Stimulated activated CD4-positive, alpha-beta T cell treated with anti-CD3 and anti-CD28 coated beads, TNF-alpha, amount 100 ng/mL, for 24 hours (primary cell): Measurements from ENCODE around the gene GLB1L.
"Not testable (repeated sequence)": the region's sequence is repeated elsewhere in the genome, so short reads cannot be mapped to it uniquely, and the experiment has no call there.

Source experiments
- DNase-seq, 3 experiments: peaks; one replicate each; pipeline ENCODE4 v3.0.0-alpha.2; 2020; ENCODE audit warnings: low read depth in 3 of 3

The GLB1L gene

DNA sequence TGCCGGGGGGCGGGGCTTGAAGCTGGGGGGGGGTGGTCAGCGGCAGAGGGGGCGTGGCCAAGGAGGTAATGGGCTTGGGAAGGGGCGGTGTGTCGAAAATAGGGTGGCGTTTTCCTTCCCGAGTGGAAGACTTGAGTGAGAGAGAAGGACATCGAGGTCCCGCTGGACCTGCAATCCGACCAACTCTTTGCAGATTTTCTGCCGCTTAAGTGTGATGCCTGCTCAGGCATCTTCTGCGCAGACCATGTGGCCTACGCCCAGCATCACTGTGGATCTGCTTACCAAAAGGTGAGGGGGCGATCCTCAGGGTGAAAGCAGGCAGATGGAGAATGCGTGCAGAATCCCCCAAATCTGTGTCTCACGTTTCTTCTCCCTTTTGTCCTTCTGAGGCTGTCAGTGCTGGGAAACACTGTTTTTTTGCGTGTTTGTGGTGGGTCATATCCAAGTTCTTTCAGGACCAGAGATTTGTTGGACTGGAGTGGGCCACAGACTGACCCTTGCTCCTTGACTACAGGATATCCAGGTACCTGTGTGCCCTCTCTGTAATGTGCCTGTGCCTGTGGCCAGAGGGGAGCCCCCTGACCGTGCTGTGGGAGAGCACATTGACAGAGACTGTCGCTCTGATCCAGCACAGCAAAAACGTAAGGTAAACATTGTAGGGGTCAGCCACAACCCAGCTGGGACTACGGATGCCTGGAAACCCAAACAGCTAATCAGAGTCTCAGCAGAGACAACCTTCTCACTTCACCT lies 37.9 kb downstream of the GLB1L start:
- no peak for DNase-seq

- DNase-seq, result peak; percentile 86 to 93 (median 90)
These were observed 38.7 kb downstream of the GLB1L start, which contains the start of gene ZFAND2B for GRCh38 chr2:219206328-219207133. Gene ZFAND2B, plus strand, starts transcription at chr2:219206782. Its CDS starts 206 bp downstream, at chr2:219206988.

GRCh38 chr2:219205981-219206327 lies 39.3 kb downstream of the GLB1L start:
- no peak for DNase-seq

DNA sequence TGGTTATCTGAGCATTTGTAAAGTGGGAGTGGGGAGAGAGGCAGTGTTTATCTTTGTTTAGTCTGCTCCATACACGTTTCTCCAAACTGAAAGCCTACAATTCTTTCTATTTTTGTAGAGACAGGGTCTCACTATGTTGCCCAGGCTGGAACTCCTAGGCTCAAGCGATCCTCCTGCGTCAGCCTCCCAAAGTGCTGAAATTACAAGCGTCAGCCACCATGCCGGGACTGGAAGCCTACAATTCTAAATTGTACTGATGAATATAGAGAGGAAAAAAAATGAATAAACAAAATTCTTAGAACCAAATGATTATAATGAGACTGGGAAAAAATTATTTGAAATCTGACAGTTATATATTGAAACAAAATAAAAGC lies 40.1 kb downstream of the GLB1L start:
- DNase-seq, result no peak

GRCh38 chr2:219204425-219205164 lies 40.6 kb downstream of the GLB1L start:
- no peak for DNase-seq

DNA sequence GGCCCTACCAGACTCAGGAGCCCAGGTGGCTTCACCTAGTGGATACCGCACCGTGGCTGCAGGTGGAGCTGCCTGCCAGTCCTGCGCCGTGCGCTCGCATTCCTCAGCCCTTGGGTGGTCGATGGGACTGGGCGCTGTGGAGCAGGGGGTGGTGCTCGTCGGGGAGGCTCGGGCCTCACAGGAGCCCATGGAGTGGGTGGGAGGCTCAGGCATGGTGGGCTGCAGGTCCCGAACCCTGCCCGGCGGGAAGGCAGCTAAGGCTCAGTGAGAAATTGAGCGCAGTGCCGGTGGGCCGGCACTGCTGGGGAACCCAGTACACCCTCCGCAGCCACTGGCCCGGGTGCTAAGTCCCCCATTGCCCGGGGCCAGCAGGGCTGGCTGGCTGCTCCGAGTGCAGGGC lies 43.9 kb downstream of the GLB1L start:
- not testable (repeated sequence) for DNase-seq

- DNase-seq, result not testable (repeated sequence)
These were observed 44.5 kb downstream of the GLB1L start for GRCh38 chr2:219200502-219201326.

DNA sequence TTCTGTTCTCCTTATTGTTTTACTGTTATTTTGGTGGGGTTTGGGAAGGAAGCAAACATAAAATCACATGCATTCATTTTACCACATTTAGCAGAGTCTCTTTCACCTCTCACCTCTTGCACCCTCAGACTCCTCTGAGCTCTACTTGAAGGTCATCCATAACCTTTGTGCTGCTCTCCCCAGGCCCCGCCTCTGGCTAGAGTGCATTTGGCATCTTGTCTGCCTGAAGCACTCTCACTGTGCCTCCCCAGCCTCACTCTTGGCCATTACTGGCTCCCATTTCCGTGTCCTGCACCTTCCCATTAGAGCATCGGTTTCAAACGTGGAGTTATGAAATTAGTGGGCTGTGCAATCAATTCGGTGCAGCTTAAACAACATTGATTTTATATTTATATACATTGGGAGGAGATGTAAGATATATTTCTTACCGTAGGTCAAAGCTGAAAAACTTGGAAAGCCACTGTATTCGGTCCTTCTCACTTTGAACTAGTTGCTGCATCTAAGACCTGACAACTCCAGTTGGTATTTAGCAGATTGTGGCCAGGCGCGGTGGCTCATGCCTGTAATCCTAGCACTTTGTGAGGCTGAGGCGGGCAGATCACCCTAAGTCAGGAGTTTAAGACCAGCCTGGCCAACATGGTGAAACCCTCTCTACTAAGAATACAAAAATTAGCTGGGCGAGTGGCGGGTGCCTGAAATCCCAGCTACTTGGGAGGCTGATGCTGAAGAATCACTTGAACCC lies 45.6 kb downstream of the GLB1L start:
- no peak for DNase-seq

DNA sequence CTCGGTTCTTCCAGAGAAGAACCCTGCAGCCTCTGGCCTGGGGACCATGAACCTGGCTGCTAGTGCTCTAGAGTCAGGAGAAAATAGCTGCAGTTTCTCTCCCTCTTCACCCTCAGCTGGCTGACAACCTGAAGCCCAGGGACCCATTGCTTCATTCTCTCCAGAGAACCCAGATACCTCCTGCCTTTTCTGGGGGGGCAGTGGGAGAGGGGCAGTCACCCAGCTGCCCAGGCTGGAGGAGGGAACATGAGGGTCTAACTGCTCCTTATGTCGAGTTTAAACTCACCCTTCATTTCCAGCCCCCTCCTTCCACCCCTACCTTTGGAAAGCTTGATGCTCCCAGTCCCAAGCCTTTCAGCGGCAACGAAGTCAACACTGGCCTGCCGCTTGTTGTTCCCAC lies 46.3 kb downstream of the GLB1L start:
- no peak for DNase-seq

DNA sequence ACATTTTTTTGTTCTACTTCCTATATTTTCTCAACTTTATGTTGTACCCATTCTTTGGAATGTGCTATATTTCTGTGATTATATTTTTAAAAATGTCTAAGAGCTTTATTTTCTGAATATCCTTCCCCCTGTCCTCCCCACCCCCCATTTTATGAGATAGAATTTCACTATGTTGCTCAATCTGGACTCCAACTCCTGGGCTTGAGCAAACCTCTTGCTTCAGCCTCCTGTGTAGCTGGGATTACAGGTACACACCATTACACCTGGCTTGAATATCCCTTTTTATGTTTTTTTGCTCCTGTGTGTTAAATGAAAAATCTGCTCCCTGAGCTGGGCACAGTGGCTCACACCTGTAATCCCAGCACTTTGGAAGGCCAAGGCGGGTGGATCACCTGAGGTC lies 47.9 kb downstream of the GLB1L start:
- DNase-seq, result no peak

GRCh38 chr2:219186754-219187456 lies 58.3 kb downstream of the GLB1L start:
- DNase-seq, result no peak
